DND-41 (cell line): ENCODE data around the gene TSKS.

Experiments
- ATAC-seq: fragments of 200-7000 bp; cut with Tn5 transposase; 3 replicates; pipeline ENCODE4 v1.9.1; 2021; ENCODE audit warnings: low read depth; ENCODE audit not compliant: insufficient read depth
- DNase-seq: peaks from one replicate; pipeline ENCODE4 v3.0.0-alpha.2; 2020
- H2AFZ ChIP-seq: 2 replicates; pipeline ENCODE4 v1.6.0; 2012; ENCODE audit warnings: low read depth, low read length
- H3K27ac ChIP-seq: 2 replicates; pipeline ENCODE4 v1.5.1; 2012; ENCODE audit warnings: low read length, inconsistent platforms
- H3K27me3 ChIP-seq: fragments of 200-600 bp; sonication (generic); 2 replicates; pipeline ENCODE4 v1.6.0; 2012; ENCODE audit warnings: low read length, mild to moderate bottlenecking, inconsistent platforms; ENCODE audit not compliant: insufficient read depth, poor library complexity
- H3K36me3 ChIP-seq: 2 replicates; pipeline ENCODE4 v1.5.1; 2012; ENCODE audit warnings: low read length, inconsistent platforms; ENCODE audit not compliant: insufficient read depth
- H3K4me1 ChIP-seq: 2 replicates; pipeline ENCODE4 v1.5.1; 2012; ENCODE audit warnings: mild to moderate bottlenecking, low read length; ENCODE audit not compliant: insufficient read depth
- H3K4me2 ChIP-seq: 2 replicates; pipeline ENCODE4 v1.6.0; 2012; ENCODE audit warnings: mild to moderate bottlenecking, moderate library complexity, low read length, inconsistent platforms; ENCODE audit not compliant: insufficient read depth
- H3K4me3 ChIP-seq, 2 experiments: fragments of 200-600 bp in 1 of 2; shearing (Covaris generic) in 1 of 2; 2 replicates each; pipeline ENCODE4 v1.5.1; 2012 to 2016; ENCODE audit warnings: inconsistent platforms in 2 of 2, low read length in 2 of 2, mild to moderate bottlenecking in 2 of 2, low read depth in 1 of 2, moderate library complexity in 1 of 2
- H3K79me2 ChIP-seq: 2 replicates; pipeline ENCODE4 v1.6.0; 2012; ENCODE audit warnings: low read length, inconsistent platforms; ENCODE audit not compliant: insufficient read depth
- H3K9ac ChIP-seq: 2 replicates; pipeline ENCODE4 v1.6.0; 2012; ENCODE audit warnings: low read depth, mild to moderate bottlenecking, inconsistent platforms, low read length, moderate library complexity
- H3K9me3 ChIP-seq: 2 replicates; pipeline ENCODE4 v1.5.1; 2012; ENCODE audit warnings: low read length, moderate library complexity, mild to moderate bottlenecking, inconsistent platforms; ENCODE audit not compliant: insufficient read depth, severe bottlenecking
- H4K20me1 ChIP-seq: 2 replicates; pipeline ENCODE4 v1.6.0; 2012; ENCODE audit warnings: low read length; ENCODE audit not compliant: insufficient read depth
- EZH2 ChIP-seq: IDR thresholded peaks from 3 replicates; pipeline ENCODE4 v1.6.1; 2012; ENCODE audit warnings: borderline replicate concordance, low read depth, mild to moderate bottlenecking, moderate library complexity, low read length, inconsistent platforms; ENCODE audit not compliant: severe bottlenecking
- TF ChIP-seq, protein P1 (sequence below): IDR thresholded peaks from 2 replicates; pipeline ENCODE4 v1.5.1; 2012; ENCODE audit warnings: borderline replicate concordance, low read length, moderate library complexity, mild to moderate bottlenecking; ENCODE audit not compliant: poor library complexity, severe bottlenecking; ENCODE audit errors: extremely low read depth

The TSKS gene

DNA sequence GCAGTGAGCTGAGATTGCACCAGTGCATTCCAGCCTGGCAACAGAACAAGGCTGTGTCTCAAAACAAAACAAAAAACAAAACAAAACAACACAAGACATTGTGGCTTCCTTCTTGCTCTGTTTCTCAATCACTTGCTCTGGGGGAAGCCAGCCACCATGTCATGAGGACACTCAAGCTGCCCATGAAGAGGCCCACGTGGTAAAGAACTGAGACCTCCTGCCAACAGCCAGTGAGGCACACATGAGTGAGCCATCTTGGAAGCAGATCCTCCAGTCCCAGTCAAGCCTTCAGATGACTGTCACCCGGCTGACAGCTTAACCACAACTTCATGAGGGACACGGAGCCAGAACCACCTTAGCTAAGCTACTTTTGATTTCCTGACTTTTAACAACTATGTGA, 47.0 kb downstream of the TSKS start:
- Histone ChIP-seq H3K4me2 (no peak overlapping the region), H3K9me3 (no peaks in the 10 kb centered on the region), H3K9ac (no peak overlapping the region), H3K4me1 (peaks cover 6% of the 10 kb centered on the region; the same call in 1 of the 2 replicates), H3K79me2 (no peaks in the 10 kb centered on the region), H3K27ac (no peak overlapping the region), H4K20me1 (no peaks in the 10 kb centered on the region), H3K4me3 (no peak overlapping the region), H3K27me3 (no peaks in the 10 kb centered on the region), H3K36me3 (no peaks in the 10 kb centered on the region), H2AFZ (no peak overlapping the region)
- ATAC-seq (no peak), DNase-seq (no peak)
- TF ChIP-seq, protein P1, sequence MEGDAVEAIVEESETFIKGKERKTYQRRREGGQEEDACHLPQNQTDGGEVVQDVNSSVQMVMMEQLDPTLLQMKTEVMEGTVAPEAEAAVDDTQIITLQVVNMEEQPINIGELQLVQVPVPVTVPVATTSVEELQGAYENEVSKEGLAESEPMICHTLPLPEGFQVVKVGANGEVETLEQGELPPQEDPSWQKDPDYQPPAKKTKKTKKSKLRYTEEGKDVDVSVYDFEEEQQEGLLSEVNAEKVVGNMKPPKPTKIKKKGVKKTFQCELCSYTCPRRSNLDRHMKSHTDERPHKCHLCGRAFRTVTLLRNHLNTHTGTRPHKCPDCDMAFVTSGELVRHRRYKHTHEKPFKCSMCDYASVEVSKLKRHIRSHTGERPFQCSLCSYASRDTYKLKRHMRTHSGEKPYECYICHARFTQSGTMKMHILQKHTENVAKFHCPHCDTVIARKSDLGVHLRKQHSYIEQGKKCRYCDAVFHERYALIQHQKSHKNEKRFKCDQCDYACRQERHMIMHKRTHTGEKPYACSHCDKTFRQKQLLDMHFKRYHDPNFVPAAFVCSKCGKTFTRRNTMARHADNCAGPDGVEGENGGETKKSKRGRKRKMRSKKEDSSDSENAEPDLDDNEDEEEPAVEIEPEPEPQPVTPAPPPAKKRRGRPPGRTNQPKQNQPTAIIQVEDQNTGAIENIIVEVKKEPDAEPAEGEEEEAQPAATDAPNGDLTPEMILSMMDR: no peak
- no peak for TF ChIP-seq EZH2

DNA sequence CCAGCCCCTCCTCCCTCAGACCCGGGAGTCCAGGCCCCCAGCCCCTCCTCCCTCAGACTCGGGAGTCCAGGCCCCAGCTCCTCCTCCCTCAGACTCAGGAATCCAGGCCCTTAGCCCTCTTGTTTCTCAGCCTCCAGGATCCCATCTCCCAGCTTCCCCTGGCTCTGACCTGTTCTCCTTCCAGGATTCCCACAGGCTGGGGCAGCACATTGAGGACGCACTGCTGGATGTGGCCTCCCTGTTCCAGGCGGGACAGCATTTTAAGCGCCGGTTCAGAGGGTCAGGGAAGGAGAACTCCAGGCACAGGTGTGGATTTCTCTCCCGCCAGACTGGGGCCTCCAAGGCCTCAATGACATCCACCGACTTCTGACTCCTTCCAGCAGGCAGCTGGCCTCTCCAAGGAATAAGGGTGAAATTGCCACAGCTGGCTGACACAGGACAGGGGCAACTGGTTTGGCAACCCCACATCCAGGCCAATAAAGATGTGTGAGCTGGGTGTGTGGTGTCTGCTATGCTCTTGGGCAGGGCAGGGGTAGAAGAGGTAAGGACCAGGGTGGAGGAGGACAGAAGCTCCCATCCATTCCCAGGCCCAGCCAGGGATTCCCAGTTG, 49.8 kb downstream of the TSKS start:
- Histone ChIP-seq H4K20me1 (no peaks in the 10 kb centered on the region), H3K79me2 (no peaks in the 10 kb centered on the region), H3K36me3 (no peaks in the 10 kb centered on the region), H3K4me1 (peaks cover 6% of the 10 kb centered on the region; the same call in 1 of the 2 replicates), H3K4me3 (no peak overlapping the region), H3K4me2 (no peak overlapping the region), H3K9me3 (no peaks in the 10 kb centered on the region), H3K27ac (no peak overlapping the region), H2AFZ (no peak overlapping the region), H3K27me3 (no peaks in the 10 kb centered on the region), H3K9ac (no peak overlapping the region)
- no peak for DNase-seq
- ATAC-seq: no peak
- TF ChIP-seq, protein P1: no peak
- no peak for TF ChIP-seq EZH2

DNA sequence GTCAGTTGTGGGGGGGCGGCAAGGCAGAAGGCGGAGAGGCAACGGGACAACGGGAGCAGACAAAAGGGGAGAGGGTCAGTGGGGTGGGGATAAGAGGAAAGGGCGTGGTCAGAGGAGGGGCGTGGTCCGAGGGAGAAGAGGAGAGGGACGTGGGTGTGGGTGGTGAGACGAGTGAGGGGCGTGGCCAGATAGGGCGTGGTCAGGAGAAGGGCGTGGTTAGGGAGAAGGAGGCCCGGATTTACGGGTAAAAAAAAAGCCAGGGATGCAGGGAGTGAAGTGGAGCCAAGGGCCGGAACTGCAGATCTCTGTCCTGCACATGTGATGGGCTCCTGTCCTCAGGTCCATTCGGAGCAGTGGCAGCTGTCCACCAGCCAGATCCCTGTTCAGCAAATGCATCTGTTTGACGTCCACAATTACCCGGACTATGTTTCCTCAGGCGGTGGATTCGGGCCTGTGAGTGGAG, 50.7 kb downstream of the TSKS start:
- TF ChIP-seq, protein P1: no peak
- no peak for TF ChIP-seq EZH2

More for the DNA sequence above, 50.7 kb downstream of the TSKS start:
- Histone ChIP-seq H2AFZ (no peak overlapping the region), H3K27ac (no peak overlapping the region), H3K79me2 (no peaks in the 10 kb centered on the region), H3K9ac (no peak overlapping the region), H3K9me3 (no peaks in the 10 kb centered on the region), H3K4me3 (no peak overlapping the region), H4K20me1 (no peaks in the 10 kb centered on the region), H3K36me3 (no peaks in the 10 kb centered on the region), H3K4me2 (no peak overlapping the region), H3K4me1 (peaks cover 1% of the 10 kb centered on the region; the same call in 1 of the 2 replicates), H3K27me3 (no peaks in the 10 kb centered on the region)
- DNase-seq (no peak), ATAC-seq (no peak)
